Uterus (tissue), 4 donors: Measurements from ENCODE around the gene PPP2R2C. TPM values are rescaled to one million over a fixed set of nuclear protein-coding genes. Genes with fewer than 3 reads are reported as not detected.

Experiments used
- DNase-seq, 2 donors: peaks; one replicate each; pipeline ENCODE4 v3.0.0-alpha.2; 2019 to 2020
- H3K27ac ChIP-seq, 2 donors: fragments of 200-600 bp; sonication (generic); 1 replicate in 1 of 2; 2 replicates in 1 of 2; pipeline ENCODE4 v1.5.1; 2016 to 2018
- H3K27me3 ChIP-seq, 2 donors: fragments of 200-600 bp; sonication (generic); one replicate each; pipeline ENCODE4 v1.5.1; 2018 to 2019; ENCODE audit warnings: control low read depth in 1 of 2
- H3K36me3 ChIP-seq, 2 donors: fragments of 200-600 bp; sonication (generic); one replicate each; pipeline ENCODE4 v1.5.1; 2019; ENCODE audit warnings: control low read depth in 1 of 2
- H3K4me1 ChIP-seq, 2 donors: fragments of 200-600 bp; sonication (generic); one replicate each; pipeline ENCODE4 v1.5.1; 2018 to 2019; ENCODE audit warnings: control low read depth in 1 of 2
- H3K4me3 ChIP-seq, 2 donors: fragments of 200-600 bp; sonication (generic); 1 replicate in 1 of 2; 2 replicates in 1 of 2; pipeline ENCODE4 v1.5.1; 2018 to 2019; ENCODE audit warnings: mild to moderate bottlenecking in 1 of 2
- H3K9me3 ChIP-seq, 2 donors: fragments of 200-600 bp; sonication (generic); one replicate each; pipeline ENCODE4 v1.5.1; 2019; ENCODE audit warnings: control low read depth in 1 of 2
- CTCF ChIP-seq, 4 experiments: fragments of 200-600 bp in 2 of 4; fragments of 450-650 bp in 2 of 4; sonication (generic) in 2 of 4; IDR thresholded peaks; one replicate each; pipeline ENCODE4 v1.5.1; 2016 to 2019; ENCODE audit warnings: antibody characterized with exemption in 4 of 4, mild to moderate bottlenecking in 2 of 4, moderate library complexity in 1 of 4
- POLR2A ChIP-seq, 2 donors: fragments of 450-650 bp; IDR thresholded peaks; one replicate each; pipeline ENCODE4 v1.6.1; 2016; ENCODE audit warnings: antibody characterized with exemption in 2 of 2, mild to moderate bottlenecking in 1 of 2, moderate library complexity in 1 of 2
- intact Hi-C: fragments of 100-400 bp; cut with DNase I; formaldehyde crosslinking; loops from one replicate; pipeline ENCODE4 v1.15.1; 2023; ENCODE audit warnings: low total_unique reads
- total RNA-seq, 4 donors: library from RNA; depleted of rRNA in 3 of 4; stranded (reverse); fragments of >200 nt in 3 of 4; gene quantifications; one replicate each; pipeline versions ENCODE4 v1.1.0 to v1.2.4, GENCODE V29; 2014 to 2023
- donor health status: DM: yes; HTN: yes; CAD: no.

PPP2R2C gene
- total RNA-seq, 4 donors from 2014 or later, result 2.9 to 49.1 (median 27.3) TPM

- Histone ChIP-seq H3K4me3 (no peak overlapping the region), H3K27me3 (no peaks in the 10 kb centered on the region), H3K9me3 (no peaks in the 10 kb centered on the region), H3K27ac (no peak overlapping the region), H3K36me3 (no peaks in the 10 kb centered on the region), H3K4me1 (peaks cover 0 to 6% of the 10 kb centered on the region in 2 donors)
- DNase-seq, result no peak
- TF ChIP-seq POLR2A (IDR thresholded peaks at IDR 0.05) (no peak), CTCF (IDR thresholded peaks at IDR 0.05) (no peak)
- intact Hi-C loops, result no loop called here
Measured at GRCh38 chr4:6416518-6417286, 55.7 kb downstream of the PPP2R2C start.

GRCh38 chr4:6415031-6415705, 57.2 kb downstream of the PPP2R2C start:
- no peak for TF ChIP-seq POLR2A (IDR thresholded peaks at IDR 0.05)
- no peak for TF ChIP-seq CTCF (IDR thresholded peaks at IDR 0.05)
- intact Hi-C loops, result no loop called here
- Histone ChIP-seq H3K27ac (no peak overlapping the region), H3K9me3 (no peaks in the 10 kb centered on the region), H3K4me1 (peaks cover 0 to 6% of the 10 kb centered on the region in 2 donors), H3K4me3 (no peak overlapping the region), H3K27me3 (no peaks in the 10 kb centered on the region), H3K36me3 (no peaks in the 10 kb centered on the region)
- no peak for DNase-seq

- H3K4me1 ChIP-seq, result peaks cover 0 to 6% of the 10 kb centered on the region in 2 donors
- DNase-seq, result no peak
- TF ChIP-seq CTCF (IDR thresholded peaks at IDR 0.05) (no peak), POLR2A (IDR thresholded peaks at IDR 0.05) (no peak)
- no peaks in the 10 kb centered on the region for H3K9me3 ChIP-seq
- no peaks in the 10 kb centered on the region for H3K36me3 ChIP-seq
- H3K4me3 ChIP-seq, result no peak overlapping the region
- no peak overlapping the region for H3K27ac ChIP-seq
- H3K27me3 ChIP-seq, result no peaks in the 10 kb centered on the region
- intact Hi-C loops, result no loop called here
Measured at GRCh38 chr4:6414578-6414977, 57.8 kb downstream of the PPP2R2C start.

- Histone ChIP-seq H3K36me3 (no peaks in the 10 kb centered on the region), H3K4me1 (no peaks in the 10 kb centered on the region), H3K27ac (no peak overlapping the region), H3K27me3 (no peaks in the 10 kb centered on the region), H3K4me3 (no peak overlapping the region), H3K9me3 (no peaks in the 10 kb centered on the region)
- no peak for DNase-seq
- no peak for TF ChIP-seq CTCF (IDR thresholded peaks at IDR 0.05)
- no peak for TF ChIP-seq POLR2A (IDR thresholded peaks at IDR 0.05)
- intact Hi-C loops, result no loop called here
Measured at GRCh38 chr4:6410664-6411063, 61.8 kb downstream of the PPP2R2C start.

- no peaks in the 10 kb centered on the region for H3K27me3 ChIP-seq
- H3K4me3 ChIP-seq, result no peak overlapping the region
- H3K36me3 ChIP-seq, result no peaks in the 10 kb centered on the region
- intact Hi-C loops, result no loop called here
- no peak for DNase-seq
- TF ChIP-seq POLR2A (IDR thresholded peaks at IDR 0.05) (no peak), CTCF (IDR thresholded peaks at IDR 0.05) (no peak)
- no peaks in the 10 kb centered on the region for H3K9me3 ChIP-seq
- no peak overlapping the region for H3K27ac ChIP-seq
- no peaks in the 10 kb centered on the region for H3K4me1 ChIP-seq
Measured at GRCh38 chr4:6410068-6410467, 62.3 kb downstream of the PPP2R2C start.
